IPS DF 4.7 (cell line): ENCODE results near the gene DIMT1.

Experiments
- DNase-seq: peaks from one replicate; pipeline ENCODE4 v3.0.0-alpha.2; 2013; ENCODE audit warnings: low spot score; ENCODE audit errors: extremely low read depth

Gene DIMT1

GRCh38 chr5:62403411-62404250 is at the start of gene DIMT1:
Gene DIMT1 (minus strand): TSS chr5:62403905. CDS start chr5:62403772, 133 bp downstream.
- peak; percentile 80 for DNase-seq

GRCh38 chr5:62450259-62450658 is 46.6 kb upstream of the DIMT1 start:
- DNase-seq: no peak

DNA sequence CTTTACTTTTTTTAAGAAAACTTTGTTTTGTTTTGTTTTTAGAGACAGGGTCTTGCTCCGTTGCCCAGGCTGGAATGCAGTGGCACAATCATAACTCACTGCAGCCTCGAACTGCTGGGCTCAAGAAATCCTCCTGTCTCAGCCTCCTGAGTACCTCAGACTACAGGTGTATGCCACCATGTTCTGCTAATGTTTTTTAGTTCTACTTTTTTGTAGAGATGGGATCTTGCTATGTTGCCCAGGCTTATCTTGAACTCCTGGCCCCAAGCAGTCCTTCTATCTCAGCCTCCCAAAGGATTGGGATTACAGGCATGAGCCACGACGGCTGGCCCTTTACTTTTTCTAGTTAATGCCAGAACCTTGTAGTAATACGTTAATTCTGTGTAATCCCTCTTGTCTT is 44.8 kb upstream of the DIMT1 start:
- no peak for DNase-seq

- no peak for DNase-seq
Measured at GRCh38 chr5:62432621-62433064, 28.9 kb upstream of the DIMT1 start.

- DNase-seq: no peak
Measured at GRCh38 chr5:62431735-62432620, 28.3 kb upstream of the DIMT1 start.

DNA sequence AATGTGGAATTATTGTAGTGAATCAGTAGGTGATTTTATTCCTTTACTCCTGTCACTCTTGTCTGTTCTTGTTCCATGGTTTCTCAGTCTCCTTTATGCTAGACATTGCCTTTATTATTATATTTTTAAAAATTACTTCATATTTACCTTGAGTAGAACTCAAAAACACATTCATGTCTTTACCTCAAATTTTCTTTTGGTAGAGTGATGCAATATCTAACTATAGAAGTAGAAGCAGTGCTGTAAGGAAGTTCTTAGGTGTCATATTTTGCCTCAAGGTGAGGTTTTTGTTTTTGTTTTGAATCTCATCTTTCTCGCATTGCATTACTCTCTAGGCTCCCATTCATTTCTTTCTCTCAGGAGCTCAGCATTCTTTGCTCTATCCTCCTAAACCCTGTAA is 21.1 kb upstream of the DIMT1 start:
- no peak for DNase-seq

DNA sequence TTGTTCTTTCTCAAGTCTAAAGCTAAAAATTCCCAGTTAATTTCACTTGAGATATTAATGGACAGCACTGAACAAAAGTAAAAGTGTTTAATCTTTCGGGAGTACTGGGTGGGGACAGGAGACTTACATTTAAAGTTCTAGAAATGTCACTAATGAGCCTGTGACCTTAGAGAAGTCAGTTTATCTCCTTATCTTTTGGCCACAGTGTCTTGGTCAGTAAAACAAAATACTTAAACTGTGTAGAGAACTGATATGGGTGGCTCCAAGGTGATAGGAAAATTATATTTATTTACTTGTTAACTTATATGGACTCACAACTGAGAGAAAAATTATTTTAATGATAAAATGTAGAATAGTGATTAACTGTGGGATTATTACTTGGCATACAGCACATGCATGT is 17.7 kb upstream of the DIMT1 start:
- DNase-seq: no peak

DNA sequence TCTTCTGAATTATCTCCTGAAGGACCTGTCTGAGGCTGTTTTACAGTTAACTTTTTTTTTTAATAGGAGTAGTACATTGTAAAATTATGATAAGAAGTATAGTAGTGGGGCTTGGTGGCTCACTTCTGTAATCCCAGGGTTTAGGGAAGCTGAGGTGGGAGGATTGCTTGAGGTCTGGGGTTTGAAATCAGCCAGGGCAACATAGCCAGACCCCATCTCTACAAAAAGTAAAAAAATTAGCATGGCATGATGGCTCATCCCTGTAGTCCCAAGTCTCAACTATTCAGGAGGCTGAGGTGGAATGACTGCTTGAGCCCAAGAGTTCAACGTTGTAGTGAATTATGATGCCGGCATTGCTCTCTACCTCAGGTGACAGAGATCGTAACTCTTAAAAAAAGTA is 15.9 kb upstream of the DIMT1 start:
- no peak for DNase-seq

DNA sequence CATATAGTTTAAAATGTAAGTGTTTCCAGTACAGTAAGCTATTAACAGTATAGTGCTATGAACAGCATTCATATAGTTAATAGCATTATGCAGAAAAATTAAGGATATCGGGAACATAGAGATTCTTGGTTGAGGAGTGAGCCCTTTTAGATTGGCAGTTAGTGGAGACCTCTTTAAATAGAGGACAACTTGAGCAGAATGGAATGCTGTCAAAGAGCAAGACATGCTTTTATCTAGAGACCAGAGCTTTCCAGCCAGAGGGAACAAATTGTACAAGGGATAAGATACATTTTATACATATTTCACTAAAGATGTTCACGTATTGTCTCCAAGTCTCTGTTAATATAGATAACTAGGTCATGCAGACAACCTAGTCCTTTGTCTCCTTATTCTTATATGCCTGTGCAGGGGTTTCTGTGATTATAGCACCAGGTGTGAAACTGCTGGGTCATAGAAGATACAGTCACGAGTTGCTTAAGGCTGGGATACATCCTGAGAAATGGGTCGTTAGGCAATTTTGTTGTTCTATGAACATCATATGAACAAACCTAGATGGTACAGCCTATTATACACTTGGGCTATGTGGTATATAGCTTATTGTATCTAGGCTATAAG is 14.9 kb upstream of the DIMT1 start:
- no peak for DNase-seq

- no peak for DNase-seq
Measured at GRCh38 chr5:62413711-62414110, 10.0 kb upstream of the DIMT1 start.

GRCh38 chr5:62412549-62413329 is 9.0 kb upstream of the DIMT1 start, which contains the start of gene IPO11:
Gene IPO11 (plus strand): TSS chr5:62412763. CDS start chr5:62437280, 24,517 bp downstream.
- DNase-seq: peak; percentile 98

DNA sequence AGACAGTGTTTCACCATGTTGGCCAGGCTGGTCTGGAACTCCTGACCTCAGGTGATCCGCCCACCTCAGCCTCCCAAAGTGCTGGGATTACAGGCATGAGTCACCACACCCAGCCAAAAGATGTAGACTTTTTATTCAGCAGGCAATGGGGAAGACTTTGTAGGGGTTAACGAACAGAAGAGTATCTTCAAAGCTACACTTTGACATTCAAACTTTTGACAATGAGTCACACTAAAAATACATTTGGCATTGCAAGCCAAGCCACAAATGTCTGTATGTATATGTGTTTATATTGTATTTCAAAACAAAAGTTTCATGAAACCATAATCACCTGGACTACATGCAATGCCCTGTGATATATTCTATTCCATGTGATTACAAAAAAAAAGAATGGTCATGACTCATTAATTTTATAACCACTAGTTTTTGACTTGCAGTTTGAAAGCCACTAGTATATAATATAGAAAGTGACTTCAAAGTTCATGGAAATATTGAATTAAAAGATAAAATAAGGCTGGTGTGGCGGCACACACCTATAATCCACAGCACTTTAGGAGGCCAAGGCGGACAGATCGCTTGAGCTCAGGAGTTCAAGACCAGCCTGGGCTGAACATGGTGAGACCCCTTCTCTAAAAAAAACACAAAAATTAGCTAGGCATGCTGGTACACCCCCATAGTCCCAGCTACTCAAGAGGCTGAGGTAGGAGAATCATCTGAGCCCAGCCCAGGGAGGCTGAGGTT is 8.3 kb downstream of the DIMT1 start:
- DNase-seq: no peak

DNA sequence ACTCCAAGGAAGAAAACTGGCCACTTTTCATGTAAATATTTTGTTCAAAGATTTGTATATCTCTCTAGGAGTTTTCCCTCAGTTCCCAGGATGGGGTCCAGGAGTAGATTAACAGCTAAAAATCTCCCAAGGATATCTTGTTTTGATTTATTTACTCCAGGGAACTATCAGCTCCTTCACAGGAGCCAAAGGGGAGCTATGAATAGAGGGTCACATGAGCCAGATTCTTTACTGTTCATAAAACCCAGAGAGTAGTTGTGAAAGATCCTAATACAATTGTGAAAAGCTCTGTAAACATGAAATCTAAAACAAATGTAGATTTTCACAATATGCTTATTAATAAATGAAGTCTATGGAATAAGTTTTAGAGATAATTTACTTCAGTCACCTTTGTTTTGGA is 16.9 kb downstream of the DIMT1 start:
- DNase-seq: no peak

- no peak for DNase-seq
Measured at GRCh38 chr5:62385816-62386400, 17.8 kb downstream of the DIMT1 start.

DNA sequence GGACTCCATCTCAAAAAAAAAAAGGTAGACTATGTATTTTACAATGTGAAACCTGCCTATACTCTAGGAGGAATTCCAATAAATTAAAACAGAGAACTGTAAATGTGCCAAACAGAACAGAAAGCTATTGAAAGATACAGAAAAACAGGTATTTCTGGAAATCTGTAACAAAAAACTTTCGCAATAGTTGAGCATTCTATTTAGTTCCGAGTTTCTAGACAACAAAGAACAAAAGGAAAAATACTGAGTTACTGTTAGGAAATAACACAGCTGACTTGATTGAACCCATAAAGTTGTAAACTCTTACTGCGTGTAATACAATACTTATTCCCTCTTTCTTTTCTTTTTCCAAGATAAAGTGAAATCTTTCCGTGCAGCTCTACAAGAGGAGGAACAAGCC is 18.6 kb downstream of the DIMT1 start:
- DNase-seq: no peak

GRCh38 chr5:62376064-62376463 is 27.6 kb downstream of the DIMT1 start:
- DNase-seq: no peak

GRCh38 chr5:62375627-62376026 is 28.1 kb downstream of the DIMT1 start:
- DNase-seq: no peak

- no peak for DNase-seq
Measured at GRCh38 chr5:62374090-62374489, 29.6 kb downstream of the DIMT1 start.

DNA sequence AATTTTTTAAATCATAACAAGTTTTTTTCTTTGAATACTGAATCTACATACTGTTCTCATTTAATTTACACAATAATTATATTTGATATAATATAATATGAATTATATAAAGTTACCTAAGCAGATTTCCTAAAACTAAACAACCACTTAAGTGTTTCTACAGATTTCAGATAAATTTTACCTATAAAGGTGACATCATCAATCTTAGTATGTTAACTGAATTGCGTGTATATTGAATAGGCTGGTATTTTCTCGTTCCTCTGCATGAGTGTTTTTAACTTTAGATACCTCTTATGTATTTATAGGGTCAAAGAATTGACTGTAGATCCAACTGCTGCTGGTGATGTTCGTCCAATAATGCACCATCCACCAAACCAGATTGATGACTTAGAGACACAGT is 30.3 kb downstream of the DIMT1 start:
- no peak for DNase-seq

DNA sequence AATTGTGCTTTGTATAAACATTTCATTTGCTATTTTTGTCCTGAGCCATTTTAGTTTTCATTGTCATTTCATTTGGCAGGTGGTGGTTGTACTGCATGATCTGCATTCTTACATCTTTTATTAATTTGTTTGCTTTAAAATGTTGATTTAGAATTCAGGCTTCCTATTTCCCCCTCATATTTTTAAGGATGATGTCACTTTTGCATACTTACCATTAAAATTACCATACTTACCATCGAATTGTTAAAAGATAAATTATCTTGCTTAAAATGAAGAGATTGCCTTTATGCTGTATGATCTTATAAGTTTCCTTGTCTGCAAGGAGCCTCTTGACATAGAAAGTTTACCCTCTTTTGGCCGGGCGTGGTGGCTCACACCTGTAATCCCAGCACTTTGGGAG is 31.1 kb downstream of the DIMT1 start:
- DNase-seq: no peak
